Spleen (tissue), 7 donors: ENCODE data around the gene CREB3.

Source experiments
- POLR2AphosphoS5 ChIP-seq, 3 donors: sonication (generic); formaldehyde crosslinking; IDR thresholded peaks; one replicate each; pipeline ENCODE4 v1.5.1; 2017; ENCODE audit warnings: antibody characterized with exemption in 3 of 3
- TF ChIP-seq, protein P1 (sequence below), 11 experiments: fragments of 200-600 bp in 7 of 11; fragments of 450-650 bp in 4 of 11; sonication (generic) in 4 of 11; IDR thresholded peaks in 8 of 11; conservative IDR thresholded peaks in 3 of 11; 1 replicate in 7 of 11; 2 replicates in 4 of 11; pipeline versions ENCODE4 v1.4.0 to v1.8.0; 2016 to 2021; ENCODE audit warnings: antibody characterized with exemption in 11 of 11, inconsistent platforms in 4 of 11, mild to moderate bottlenecking in 1 of 11
- donor health status: DM: no; HTN: no; CAD: no; lungs with moderate emphysema.
- donor health status: DM: no; HTN: no; CAD: no.
- donor health status: DM: no; HTN: no; CAD: no.

DNA sequence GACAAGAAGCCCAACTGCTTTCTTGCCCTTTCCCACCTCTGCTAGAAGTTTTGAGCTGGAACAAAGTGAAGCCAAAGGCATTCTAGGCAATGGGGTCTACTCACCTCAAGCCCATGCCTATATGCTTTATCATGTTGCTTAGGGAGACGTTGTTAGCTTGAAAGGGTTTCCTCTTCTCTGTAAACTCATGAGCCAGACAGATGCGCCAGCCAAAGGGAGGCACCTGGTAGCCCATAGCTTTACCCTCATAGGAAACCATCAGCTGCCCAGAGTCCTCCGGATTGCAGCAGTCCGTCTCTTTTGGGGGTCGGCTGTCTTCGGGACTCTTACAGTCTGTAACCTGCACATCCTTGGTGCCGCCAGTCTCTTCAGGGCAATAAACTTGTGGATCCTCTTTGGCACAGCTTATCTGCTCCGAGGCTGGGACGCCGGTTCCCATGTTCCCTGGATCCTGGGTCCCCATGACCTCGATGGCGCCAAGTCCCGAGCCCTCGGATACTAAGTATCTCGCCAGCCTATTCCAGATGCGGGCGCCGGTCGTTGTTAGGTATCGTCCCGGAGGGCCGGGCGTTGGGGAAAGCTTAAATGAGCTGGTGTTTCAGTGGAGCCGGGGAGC lies 15.9 kb downstream of the CREB3 start:
- no peak for TF ChIP-seq POLR2AphosphoS5 (IDR thresholded peaks at IDR 0.05)
- TF ChIP-seq, protein P1, sequence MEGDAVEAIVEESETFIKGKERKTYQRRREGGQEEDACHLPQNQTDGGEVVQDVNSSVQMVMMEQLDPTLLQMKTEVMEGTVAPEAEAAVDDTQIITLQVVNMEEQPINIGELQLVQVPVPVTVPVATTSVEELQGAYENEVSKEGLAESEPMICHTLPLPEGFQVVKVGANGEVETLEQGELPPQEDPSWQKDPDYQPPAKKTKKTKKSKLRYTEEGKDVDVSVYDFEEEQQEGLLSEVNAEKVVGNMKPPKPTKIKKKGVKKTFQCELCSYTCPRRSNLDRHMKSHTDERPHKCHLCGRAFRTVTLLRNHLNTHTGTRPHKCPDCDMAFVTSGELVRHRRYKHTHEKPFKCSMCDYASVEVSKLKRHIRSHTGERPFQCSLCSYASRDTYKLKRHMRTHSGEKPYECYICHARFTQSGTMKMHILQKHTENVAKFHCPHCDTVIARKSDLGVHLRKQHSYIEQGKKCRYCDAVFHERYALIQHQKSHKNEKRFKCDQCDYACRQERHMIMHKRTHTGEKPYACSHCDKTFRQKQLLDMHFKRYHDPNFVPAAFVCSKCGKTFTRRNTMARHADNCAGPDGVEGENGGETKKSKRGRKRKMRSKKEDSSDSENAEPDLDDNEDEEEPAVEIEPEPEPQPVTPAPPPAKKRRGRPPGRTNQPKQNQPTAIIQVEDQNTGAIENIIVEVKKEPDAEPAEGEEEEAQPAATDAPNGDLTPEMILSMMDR (IDR thresholded peaks at IDR 0.05 in 8 of 11, conservative IDR thresholded peaks at IDR 0.05 in 3 of 11), result no peak
